DOHH2 (cell line): ENCODE measurements around the gene PLXNA2.

Experiments used
- H3F3A ChIP-seq: fragments of 200-600 bp; sonication (generic), shearing (Covaris generic); 2 replicates; pipeline ENCODE4 v1.6.0; 2016; ENCODE audit warnings: antibody characterized with exemption, mild to moderate bottlenecking; ENCODE audit not compliant: control insufficient read depth, insufficient read depth
- H3K27ac ChIP-seq: fragments of 200-600 bp; sonication (generic); 2 replicates; pipeline ENCODE4 v1.5.1; 2014; ENCODE audit warnings: low read depth, mild to moderate bottlenecking, low read length, moderate library complexity
- H3K27me3 ChIP-seq: fragments of 200-600 bp; sonication (generic); 2 replicates; pipeline ENCODE4 v1.6.1; 2014; ENCODE audit warnings: mild to moderate bottlenecking, low read length, mixed read lengths; ENCODE audit not compliant: control insufficient read depth
- H3K36me3 ChIP-seq: fragments of 200-600 bp; sonication (generic); 2 replicates; pipeline ENCODE4 v1.6.1; 2014; ENCODE audit warnings: mild to moderate bottlenecking, low read length, moderate library complexity, mixed read lengths; ENCODE audit not compliant: control insufficient read depth
- H3K4me1 ChIP-seq: fragments of 200-600 bp; sonication (generic); 2 replicates; pipeline ENCODE4 v1.6.1; 2014; ENCODE audit warnings: mild to moderate bottlenecking, low read length, mixed read lengths; ENCODE audit not compliant: control insufficient read depth
- H3K4me2 ChIP-seq: fragments of 200-600 bp; sonication (generic); 2 replicates; pipeline ENCODE4 v1.6.0; 2014; ENCODE audit warnings: mild to moderate bottlenecking, low read length, moderate library complexity
- H3K4me3 ChIP-seq: fragments of 200-600 bp; sonication (generic); 2 replicates; pipeline ENCODE4 v1.5.1; 2014; ENCODE audit warnings: mild to moderate bottlenecking, low read length, mixed read lengths
- H3K79me2 ChIP-seq: fragments of 200-600 bp; sonication (generic); 2 replicates; pipeline ENCODE4 v1.6.1; 2014; ENCODE audit warnings: mild to moderate bottlenecking, low read length, mixed read lengths; ENCODE audit not compliant: control insufficient read depth
- H3K9me2 ChIP-seq: fragments of 200-600 bp; sonication (generic); replicated peaks from 2 replicates; pipeline ENCODE4 v1.6.1; 2014; ENCODE audit warnings: mild to moderate bottlenecking, low read length, mixed read lengths; ENCODE audit not compliant: control insufficient read depth
- H3K9me3 ChIP-seq: fragments of 200-600 bp; sonication (generic); 2 replicates; pipeline ENCODE4 v1.6.1; 2014; ENCODE audit warnings: antibody characterized with exemption, low read length, mixed read lengths; ENCODE audit not compliant: control insufficient read depth, insufficient read depth
- H4K20me1 ChIP-seq: fragments of 200-600 bp; sonication (generic); 2 replicates; pipeline ENCODE4 v1.6.0; 2014; ENCODE audit warnings: low read depth, mild to moderate bottlenecking, antibody characterized with exemption, low read length, moderate library complexity; ENCODE audit not compliant: control insufficient read depth, insufficient read depth
- EZH2phosphoT487 ChIP-seq: fragments of 200-600 bp; sonication (generic); IDR thresholded peaks from 2 replicates; pipeline ENCODE4 v1.6.1; 2017; ENCODE audit warnings: borderline replicate concordance, mild to moderate bottlenecking, antibody characterized with exemption, low read length, moderate library complexity, mixed read lengths
- TF ChIP-seq, protein P1 (sequence below): fragments of 200-600 bp; sonication (generic); IDR thresholded peaks from one replicate; pipeline ENCODE4 v1.5.1; 2014; ENCODE audit warnings: antibody characterized with exemption, mild to moderate bottlenecking, low read depth, low read length; ENCODE audit not compliant: poor library complexity, severe bottlenecking

The PLXNA2 gene

DNA sequence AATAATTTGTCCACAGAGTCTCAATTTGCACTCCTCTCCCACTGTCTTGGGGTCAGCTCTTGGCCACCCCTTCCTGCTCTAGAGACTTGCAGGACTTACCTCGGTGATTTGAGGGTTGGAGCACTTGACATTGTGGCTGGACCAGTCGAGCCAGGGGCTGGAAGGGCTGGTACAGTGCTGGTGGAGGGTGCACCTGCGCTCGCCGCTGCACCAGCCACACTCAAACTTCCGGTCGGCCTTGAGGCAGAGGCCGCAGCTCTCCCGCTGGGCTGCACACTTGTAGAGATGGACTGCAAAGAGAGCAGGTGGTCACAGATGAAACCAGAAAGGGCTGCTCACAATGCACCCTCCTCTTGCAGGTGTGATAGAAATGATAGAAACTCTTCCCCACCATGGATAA is 165.0 kb downstream of the PLXNA2 start:
- H3K27ac ChIP-seq, result no peak overlapping the region
- no peak overlapping the region for H3K4me2 ChIP-seq
- H3K36me3 ChIP-seq, result no peaks in the 10 kb centered on the region
- H3K9me2 ChIP-seq, result no peaks in the 10 kb centered on the region
- no peaks in the 10 kb centered on the region for H3K79me2 ChIP-seq
- H4K20me1 ChIP-seq, result no peaks in the 10 kb centered on the region
- no peak overlapping the region for H3K4me3 ChIP-seq
- H3K4me1 ChIP-seq, result no peaks in the 10 kb centered on the region
- H3F3A ChIP-seq, result no peaks in the 10 kb centered on the region
- H3K9me3 ChIP-seq, result no peaks in the 10 kb centered on the region
- H3K27me3 ChIP-seq, result no peaks in the 10 kb centered on the region
- TF ChIP-seq, protein P1, sequence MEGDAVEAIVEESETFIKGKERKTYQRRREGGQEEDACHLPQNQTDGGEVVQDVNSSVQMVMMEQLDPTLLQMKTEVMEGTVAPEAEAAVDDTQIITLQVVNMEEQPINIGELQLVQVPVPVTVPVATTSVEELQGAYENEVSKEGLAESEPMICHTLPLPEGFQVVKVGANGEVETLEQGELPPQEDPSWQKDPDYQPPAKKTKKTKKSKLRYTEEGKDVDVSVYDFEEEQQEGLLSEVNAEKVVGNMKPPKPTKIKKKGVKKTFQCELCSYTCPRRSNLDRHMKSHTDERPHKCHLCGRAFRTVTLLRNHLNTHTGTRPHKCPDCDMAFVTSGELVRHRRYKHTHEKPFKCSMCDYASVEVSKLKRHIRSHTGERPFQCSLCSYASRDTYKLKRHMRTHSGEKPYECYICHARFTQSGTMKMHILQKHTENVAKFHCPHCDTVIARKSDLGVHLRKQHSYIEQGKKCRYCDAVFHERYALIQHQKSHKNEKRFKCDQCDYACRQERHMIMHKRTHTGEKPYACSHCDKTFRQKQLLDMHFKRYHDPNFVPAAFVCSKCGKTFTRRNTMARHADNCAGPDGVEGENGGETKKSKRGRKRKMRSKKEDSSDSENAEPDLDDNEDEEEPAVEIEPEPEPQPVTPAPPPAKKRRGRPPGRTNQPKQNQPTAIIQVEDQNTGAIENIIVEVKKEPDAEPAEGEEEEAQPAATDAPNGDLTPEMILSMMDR, result no peak
- TF ChIP-seq EZH2phosphoT487, result no peak

DNA sequence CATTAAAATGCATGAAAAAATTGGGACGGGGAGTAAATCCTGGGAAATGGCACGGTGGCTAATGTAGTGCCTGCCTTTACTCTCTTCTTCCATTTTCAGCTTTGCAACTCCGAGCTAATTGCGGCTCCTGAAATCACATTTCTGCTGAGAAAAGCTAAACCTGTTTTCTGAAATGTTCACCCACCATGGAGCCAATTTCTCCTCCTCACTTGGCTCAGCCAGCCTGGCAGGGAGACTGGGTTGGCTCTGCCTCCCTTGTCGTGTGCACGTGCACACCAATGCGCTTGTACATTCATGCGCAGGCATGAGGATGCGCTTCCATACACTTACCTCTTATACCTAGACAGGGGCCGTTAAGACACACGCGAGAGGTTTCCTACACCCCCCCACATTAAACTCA is 165.4 kb downstream of the PLXNA2 start:
- Histone ChIP-seq H4K20me1 (no peaks in the 10 kb centered on the region), H3K4me3 (no peak overlapping the region), H3K27me3 (no peaks in the 10 kb centered on the region), H3K9me2 (no peaks in the 10 kb centered on the region), H3K4me2 (no peak overlapping the region), H3K27ac (no peak overlapping the region), H3K9me3 (no peaks in the 10 kb centered on the region), H3K4me1 (no peaks in the 10 kb centered on the region), H3K79me2 (no peaks in the 10 kb centered on the region), H3F3A (no peaks in the 10 kb centered on the region), H3K36me3 (no peaks in the 10 kb centered on the region)
- TF ChIP-seq, protein P1, result no peak
- no peak for TF ChIP-seq EZH2phosphoT487

- H3K4me3 ChIP-seq, result no peak overlapping the region
- TF ChIP-seq EZH2phosphoT487, result no peak
- TF ChIP-seq, protein P1, result no peak
- no peaks in the 10 kb centered on the region for H3K27me3 ChIP-seq
- H3F3A ChIP-seq, result no peaks in the 10 kb centered on the region
- H3K27ac ChIP-seq, result no peak overlapping the region
- H4K20me1 ChIP-seq, result no peaks in the 10 kb centered on the region
- H3K79me2 ChIP-seq, result no peaks in the 10 kb centered on the region
- no peaks in the 10 kb centered on the region for H3K9me2 ChIP-seq
- H3K36me3 ChIP-seq, result no peaks in the 10 kb centered on the region
- H3K9me3 ChIP-seq, result no peaks in the 10 kb centered on the region
- no peak overlapping the region for H3K4me2 ChIP-seq
- no peaks in the 10 kb centered on the region for H3K4me1 ChIP-seq
Measured at GRCh38 chr1:208077232-208078075, 166.7 kb downstream of the PLXNA2 start.
